ENCODE measurements around the gene ANKH.

GRCh38 chr5:14829396-14829795 lies 42.2 kb downstream of the ANKH start:
- no peak for TF ChIP-seq CTCF (optimal IDR thresholded peaks at IDR 0.05 in 1 of 3, IDR thresholded peaks at IDR 0.05 in 1 of 3, conservative IDR thresholded peaks at IDR 0.05 in 1 of 3; ENCODE audit: extremely low read depth in 1 of 3, insufficient read depth in 2 of 3, low read length in 3 of 3)
- TF ChIP-seq EZH2 (IDR thresholded peaks at IDR 0.05; ENCODE audit: low read length), result no peak
